HEK293 (cell line): ENCODE measurements around the gene E4F1.

Experiments used
- GLI4 ChIP-seq: fragments of 450-650 bp; formaldehyde crosslinking; IDR thresholded peaks from 2 replicates; pipeline ENCODE4 v1.5.1; 2016; ENCODE audit warnings: missing biosample characterization, missing genetic modification characterization
- HOXC10 ChIP-seq: sonication (generic); formaldehyde crosslinking; IDR thresholded peaks from 2 replicates; pipeline ENCODE4 v1.8.1; 2023; ENCODE audit warnings: mild to moderate bottlenecking, missing genetic modification reagents
- REPIN1 ChIP-seq: fragments of 450-650 bp; formaldehyde crosslinking; IDR thresholded peaks from 2 replicates; pipeline ENCODE4 v1.5.1; 2017; ENCODE audit warnings: missing biosample characterization, missing genetic modification characterization, low read depth
- ZBTB10 ChIP-seq: fragments of 450-650 bp; formaldehyde crosslinking; IDR thresholded peaks from 2 replicates; pipeline ENCODE4 v1.5.1; 2016; ENCODE audit warnings: missing biosample characterization, missing genetic modification characterization
- ZFP41 ChIP-seq: fragments of 450-650 bp; formaldehyde crosslinking; IDR thresholded peaks from 2 replicates; pipeline ENCODE4 v1.5.1; 2016; ENCODE audit warnings: missing biosample characterization, missing genetic modification characterization, borderline replicate concordance
- ZNF24 ChIP-seq: fragments of 450-650 bp; formaldehyde crosslinking; IDR thresholded peaks from 2 replicates; pipeline ENCODE4 v1.5.1; 2016; ENCODE audit warnings: missing biosample characterization, missing genetic modification characterization
- ZNF266 ChIP-seq: fragments of 450-650 bp; formaldehyde crosslinking; IDR thresholded peaks from 2 replicates; pipeline ENCODE4 v1.5.1; 2016; ENCODE audit warnings: missing biosample characterization, missing genetic modification characterization, low read depth
- ZNF341 ChIP-seq: fragments of 450-650 bp; formaldehyde crosslinking; IDR thresholded peaks from 2 replicates; pipeline ENCODE4; 2016; ENCODE audit warnings: low read depth, missing biosample characterization, missing genetic modification characterization
- TF ChIP-seq, protein P1 (sequence below): fragments of 450-650 bp; formaldehyde crosslinking; IDR thresholded peaks from 2 replicates; pipeline ENCODE4 v1.5.1; 2016; ENCODE audit warnings: missing biosample characterization, missing genetic modification characterization
- TF ChIP-seq, protein P2 (sequence below): fragments of 450-650 bp; formaldehyde crosslinking; IDR thresholded peaks from 2 replicates; pipeline ENCODE4 v1.5.1; 2016; ENCODE audit warnings: missing biosample characterization, missing genetic modification characterization
- TF ChIP-seq, protein P3 (sequence below): fragments of 450-650 bp; formaldehyde crosslinking; IDR thresholded peaks from 2 replicates; pipeline ENCODE4 v1.5.1; 2016; ENCODE audit warnings: missing biosample characterization, missing genetic modification characterization
- TF ChIP-seq, protein P4 (sequence below): fragments of 450-650 bp; formaldehyde crosslinking; IDR thresholded peaks from 2 replicates; pipeline ENCODE4 v1.5.1; 2016; ENCODE audit warnings: missing biosample characterization, missing genetic modification characterization, borderline replicate concordance
- TF ChIP-seq, protein P5 (sequence below): fragments of 450-650 bp; formaldehyde crosslinking; IDR thresholded peaks from 2 replicates; pipeline ENCODE4 v1.5.1; 2016; ENCODE audit warnings: missing biosample characterization, missing genetic modification characterization, borderline replicate concordance

GRCh38 chr16:2226918-2227317 lies 3.5 kb downstream of the E4F1 start:
- TF ChIP-seq, protein P1, sequence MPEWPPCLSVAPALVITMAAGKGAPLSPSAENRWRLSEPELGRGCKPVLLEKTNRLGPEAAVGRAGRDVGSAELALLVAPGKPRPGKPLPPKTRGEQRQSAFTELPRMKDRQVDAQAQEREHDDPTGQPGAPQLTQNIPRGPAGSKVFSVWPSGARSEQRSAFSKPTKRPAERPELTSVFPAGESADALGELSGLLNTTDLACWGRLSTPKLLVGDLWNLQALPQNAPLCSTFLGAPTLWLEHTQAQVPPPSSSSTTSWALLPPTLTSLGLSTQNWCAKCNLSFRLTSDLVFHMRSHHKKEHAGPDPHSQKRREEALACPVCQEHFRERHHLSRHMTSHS (tag by site-specific recombination) = no peak
- TF ChIP-seq GLI4 (tag by site-specific recombination) (no peak), ZNF24 (tag by site-specific recombination) (no peak), HOXC10 (CRISPR knock-in tag) (no peak), ZNF341 (tag by site-specific recombination) (no peak), ZFP41 (tag by site-specific recombination) (no peak), REPIN1 (no peak), ZBTB10 (tag by site-specific recombination) (no peak), ZNF266 (tag by site-specific recombination) (no peak)
- TF ChIP-seq, protein P2, sequence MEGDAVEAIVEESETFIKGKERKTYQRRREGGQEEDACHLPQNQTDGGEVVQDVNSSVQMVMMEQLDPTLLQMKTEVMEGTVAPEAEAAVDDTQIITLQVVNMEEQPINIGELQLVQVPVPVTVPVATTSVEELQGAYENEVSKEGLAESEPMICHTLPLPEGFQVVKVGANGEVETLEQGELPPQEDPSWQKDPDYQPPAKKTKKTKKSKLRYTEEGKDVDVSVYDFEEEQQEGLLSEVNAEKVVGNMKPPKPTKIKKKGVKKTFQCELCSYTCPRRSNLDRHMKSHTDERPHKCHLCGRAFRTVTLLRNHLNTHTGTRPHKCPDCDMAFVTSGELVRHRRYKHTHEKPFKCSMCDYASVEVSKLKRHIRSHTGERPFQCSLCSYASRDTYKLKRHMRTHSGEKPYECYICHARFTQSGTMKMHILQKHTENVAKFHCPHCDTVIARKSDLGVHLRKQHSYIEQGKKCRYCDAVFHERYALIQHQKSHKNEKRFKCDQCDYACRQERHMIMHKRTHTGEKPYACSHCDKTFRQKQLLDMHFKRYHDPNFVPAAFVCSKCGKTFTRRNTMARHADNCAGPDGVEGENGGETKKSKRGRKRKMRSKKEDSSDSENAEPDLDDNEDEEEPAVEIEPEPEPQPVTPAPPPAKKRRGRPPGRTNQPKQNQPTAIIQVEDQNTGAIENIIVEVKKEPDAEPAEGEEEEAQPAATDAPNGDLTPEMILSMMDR (tag by site-specific recombination) = no peak
- TF ChIP-seq, protein P3, sequence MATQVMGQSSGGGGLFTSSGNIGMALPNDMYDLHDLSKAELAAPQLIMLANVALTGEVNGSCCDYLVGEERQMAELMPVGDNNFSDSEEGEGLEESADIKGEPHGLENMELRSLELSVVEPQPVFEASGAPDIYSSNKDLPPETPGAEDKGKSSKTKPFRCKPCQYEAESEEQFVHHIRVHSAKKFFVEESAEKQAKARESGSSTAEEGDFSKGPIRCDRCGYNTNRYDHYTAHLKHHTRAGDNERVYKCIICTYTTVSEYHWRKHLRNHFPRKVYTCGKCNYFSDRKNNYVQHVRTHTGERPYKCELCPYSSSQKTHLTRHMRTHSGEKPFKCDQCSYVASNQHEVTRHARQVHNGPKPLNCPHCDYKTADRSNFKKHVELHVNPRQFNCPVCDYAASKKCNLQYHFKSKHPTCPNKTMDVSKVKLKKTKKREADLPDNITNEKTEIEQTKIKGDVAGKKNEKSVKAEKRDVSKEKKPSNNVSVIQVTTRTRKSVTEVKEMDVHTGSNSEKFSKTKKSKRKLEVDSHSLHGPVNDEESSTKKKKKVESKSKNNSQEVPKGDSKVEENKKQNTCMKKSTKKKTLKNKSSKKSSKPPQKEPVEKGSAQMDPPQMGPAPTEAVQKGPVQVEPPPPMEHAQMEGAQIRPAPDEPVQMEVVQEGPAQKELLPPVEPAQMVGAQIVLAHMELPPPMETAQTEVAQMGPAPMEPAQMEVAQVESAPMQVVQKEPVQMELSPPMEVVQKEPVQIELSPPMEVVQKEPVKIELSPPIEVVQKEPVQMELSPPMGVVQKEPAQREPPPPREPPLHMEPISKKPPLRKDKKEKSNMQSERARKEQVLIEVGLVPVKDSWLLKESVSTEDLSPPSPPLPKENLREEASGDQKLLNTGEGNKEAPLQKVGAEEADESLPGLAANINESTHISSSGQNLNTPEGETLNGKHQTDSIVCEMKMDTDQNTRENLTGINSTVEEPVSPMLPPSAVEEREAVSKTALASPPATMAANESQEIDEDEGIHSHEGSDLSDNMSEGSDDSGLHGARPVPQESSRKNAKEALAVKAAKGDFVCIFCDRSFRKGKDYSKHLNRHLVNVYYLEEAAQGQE (tag by site-specific recombination) = no peak
- TF ChIP-seq, protein P4, sequence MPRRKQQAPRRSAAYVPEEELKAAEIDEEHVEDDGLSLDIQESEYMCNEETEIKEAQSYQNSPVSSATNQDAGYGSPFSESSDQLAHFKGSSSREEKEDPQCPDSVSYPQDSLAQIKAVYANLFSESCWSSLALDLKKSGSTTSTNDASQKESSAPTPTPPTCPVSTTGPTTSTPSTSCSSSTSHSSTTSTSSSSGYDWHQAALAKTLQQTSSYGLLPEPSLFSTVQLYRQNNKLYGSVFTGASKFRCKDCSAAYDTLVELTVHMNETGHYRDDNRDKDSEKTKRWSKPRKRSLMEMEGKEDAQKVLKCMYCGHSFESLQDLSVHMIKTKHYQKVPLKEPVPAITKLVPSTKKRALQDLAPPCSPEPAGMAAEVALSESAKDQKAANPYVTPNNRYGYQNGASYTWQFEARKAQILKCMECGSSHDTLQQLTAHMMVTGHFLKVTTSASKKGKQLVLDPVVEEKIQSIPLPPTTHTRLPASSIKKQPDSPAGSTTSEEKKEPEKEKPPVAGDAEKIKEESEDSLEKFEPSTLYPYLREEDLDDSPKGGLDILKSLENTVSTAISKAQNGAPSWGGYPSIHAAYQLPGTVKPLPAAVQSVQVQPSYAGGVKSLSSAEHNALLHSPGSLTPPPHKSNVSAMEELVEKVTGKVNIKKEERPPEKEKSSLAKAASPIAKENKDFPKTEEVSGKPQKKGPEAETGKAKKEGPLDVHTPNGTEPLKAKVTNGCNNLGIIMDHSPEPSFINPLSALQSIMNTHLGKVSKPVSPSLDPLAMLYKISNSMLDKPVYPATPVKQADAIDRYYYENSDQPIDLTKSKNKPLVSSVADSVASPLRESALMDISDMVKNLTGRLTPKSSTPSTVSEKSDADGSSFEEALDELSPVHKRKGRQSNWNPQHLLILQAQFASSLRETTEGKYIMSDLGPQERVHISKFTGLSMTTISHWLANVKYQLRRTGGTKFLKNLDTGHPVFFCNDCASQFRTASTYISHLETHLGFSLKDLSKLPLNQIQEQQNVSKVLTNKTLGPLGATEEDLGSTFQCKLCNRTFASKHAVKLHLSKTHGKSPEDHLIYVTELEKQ (tag by site-specific recombination) = no peak
- TF ChIP-seq, protein P5, sequence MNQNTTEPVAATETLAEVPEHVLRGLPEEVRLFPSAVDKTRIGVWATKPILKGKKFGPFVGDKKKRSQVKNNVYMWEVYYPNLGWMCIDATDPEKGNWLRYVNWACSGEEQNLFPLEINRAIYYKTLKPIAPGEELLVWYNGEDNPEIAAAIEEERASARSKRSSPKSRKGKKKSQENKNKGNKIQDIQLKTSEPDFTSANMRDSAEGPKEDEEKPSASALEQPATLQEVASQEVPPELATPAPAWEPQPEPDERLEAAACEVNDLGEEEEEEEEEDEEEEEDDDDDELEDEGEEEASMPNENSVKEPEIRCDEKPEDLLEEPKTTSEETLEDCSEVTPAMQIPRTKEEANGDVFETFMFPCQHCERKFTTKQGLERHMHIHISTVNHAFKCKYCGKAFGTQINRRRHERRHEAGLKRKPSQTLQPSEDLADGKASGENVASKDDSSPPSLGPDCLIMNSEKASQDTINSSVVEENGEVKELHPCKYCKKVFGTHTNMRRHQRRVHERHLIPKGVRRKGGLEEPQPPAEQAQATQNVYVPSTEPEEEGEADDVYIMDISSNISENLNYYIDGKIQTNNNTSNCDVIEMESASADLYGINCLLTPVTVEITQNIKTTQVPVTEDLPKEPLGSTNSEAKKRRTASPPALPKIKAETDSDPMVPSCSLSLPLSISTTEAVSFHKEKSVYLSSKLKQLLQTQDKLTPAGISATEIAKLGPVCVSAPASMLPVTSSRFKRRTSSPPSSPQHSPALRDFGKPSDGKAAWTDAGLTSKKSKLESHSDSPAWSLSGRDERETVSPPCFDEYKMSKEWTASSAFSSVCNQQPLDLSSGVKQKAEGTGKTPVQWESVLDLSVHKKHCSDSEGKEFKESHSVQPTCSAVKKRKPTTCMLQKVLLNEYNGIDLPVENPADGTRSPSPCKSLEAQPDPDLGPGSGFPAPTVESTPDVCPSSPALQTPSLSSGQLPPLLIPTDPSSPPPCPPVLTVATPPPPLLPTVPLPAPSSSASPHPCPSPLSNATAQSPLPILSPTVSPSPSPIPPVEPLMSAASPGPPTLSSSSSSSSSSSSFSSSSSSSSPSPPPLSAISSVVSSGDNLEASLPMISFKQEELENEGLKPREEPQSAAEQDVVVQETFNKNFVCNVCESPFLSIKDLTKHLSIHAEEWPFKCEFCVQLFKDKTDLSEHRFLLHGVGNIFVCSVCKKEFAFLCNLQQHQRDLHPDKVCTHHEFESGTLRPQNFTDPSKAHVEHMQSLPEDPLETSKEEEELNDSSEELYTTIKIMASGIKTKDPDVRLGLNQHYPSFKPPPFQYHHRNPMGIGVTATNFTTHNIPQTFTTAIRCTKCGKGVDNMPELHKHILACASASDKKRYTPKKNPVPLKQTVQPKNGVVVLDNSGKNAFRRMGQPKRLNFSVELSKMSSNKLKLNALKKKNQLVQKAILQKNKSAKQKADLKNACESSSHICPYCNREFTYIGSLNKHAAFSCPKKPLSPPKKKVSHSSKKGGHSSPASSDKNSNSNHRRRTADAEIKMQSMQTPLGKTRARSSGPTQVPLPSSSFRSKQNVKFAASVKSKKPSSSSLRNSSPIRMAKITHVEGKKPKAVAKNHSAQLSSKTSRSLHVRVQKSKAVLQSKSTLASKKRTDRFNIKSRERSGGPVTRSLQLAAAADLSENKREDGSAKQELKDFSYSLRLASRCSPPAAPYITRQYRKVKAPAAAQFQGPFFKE (tag by site-specific recombination) = no peak
